Measurements from ENCODE around the gene DUSP10.

DUSP10 gene

GRCh38 chr1:221718381-221719277 is 23.3 kb downstream of the DUSP10 start:
- intact Hi-C loops (cut with DNase I) = no loop called here
- DNase-seq = no peak

- no peak for DNase-seq
- intact Hi-C loops (cut with DNase I) = no loop called here
Measured at GRCh38 chr1:221717485-221717853, 24.4 kb downstream of the DUSP10 start.

GRCh38 chr1:221716713-221717484 is 25.0 kb downstream of the DUSP10 start:
- DNase-seq = no peak
- intact Hi-C loops (cut with DNase I) = no loop called here

GRCh38 chr1:221715321-221716169 is 26.3 kb downstream of the DUSP10 start:
- intact Hi-C loops (cut with DNase I) = no loop called here

GRCh38 chr1:221714227-221715152 is 27.4 kb downstream of the DUSP10 start:
- DNase-seq = no peak
- intact Hi-C loops (cut with DNase I) = no loop called here

More at GRCh38 chr1:221715321-221716169, 26.3 kb downstream of the DUSP10 start:
- DNase-seq = no peak

- peak in 4 of 42 donors; percentile 18 to 66 (median 41) for DNase-seq
- intact Hi-C loops (cut with DNase I) = no loop called here
Measured at GRCh38 chr1:221712776-221713431, 29.0 kb downstream of the DUSP10 start.

- no peak for DNase-seq
Measured at GRCh38 chr1:221712198-221712684, 29.6 kb downstream of the DUSP10 start.

GRCh38 chr1:221711656-221712055 is 30.2 kb downstream of the DUSP10 start:
- DNase-seq = no peak
- intact Hi-C loops (cut with DNase I) = no loop called here

More at GRCh38 chr1:221712198-221712684, 29.6 kb downstream of the DUSP10 start:
- intact Hi-C loops (cut with DNase I) = no loop called here

- intact Hi-C loops (cut with DNase I) = no loop called here
- DNase-seq = no peak
Measured at GRCh38 chr1:221711063-221711577, 30.8 kb downstream of the DUSP10 start.

GRCh38 chr1:221709854-221710253 is 32.0 kb downstream of the DUSP10 start:
- intact Hi-C loops (cut with DNase I) = no loop called here
- no peak for DNase-seq

- DNase-seq = peak in 40 of 42 donors; percentile 34 to 87 (median 68)
- intact Hi-C loops (cut with DNase I) = no loop called here
Measured at GRCh38 chr1:221708987-221709386, 32.9 kb downstream of the DUSP10 start.

- intact Hi-C loops (cut with DNase I) = no loop called here
Measured at GRCh38 chr1:221708076-221708571, 33.8 kb downstream of the DUSP10 start.

GRCh38 chr1:221706876-221707582 is 34.9 kb downstream of the DUSP10 start:
- DNase-seq = no peak
- intact Hi-C loops (cut with DNase I) = no loop called here

More at GRCh38 chr1:221708076-221708571, 33.8 kb downstream of the DUSP10 start:
- DNase-seq = peak in 12 of 42 donors; percentile 12 to 64 (median 35)

- intact Hi-C loops (cut with DNase I) = no loop called here
- DNase-seq = no peak
Measured at GRCh38 chr1:221706191-221706590, 35.7 kb downstream of the DUSP10 start.

GRCh38 chr1:221704306-221704705 is 37.6 kb downstream of the DUSP10 start:
- no peak for DNase-seq
- intact Hi-C loops (cut with DNase I) = no loop called here

- intact Hi-C loops (cut with DNase I) = no loop called here
- DNase-seq = no peak
Measured at GRCh38 chr1:221701570-221702186, 40.2 kb downstream of the DUSP10 start.
